Activated T-helper 17 cell treated with anti-CD3 and anti-CD28 coated beads, Interleukin-2, amount 50 U/mL, for 72 hours (primary cell): ENCODE measurements around the gene SRL. TPM values are rescaled to one million over a fixed set of nuclear protein-coding genes. Genes with fewer than 3 reads are reported as not detected.

Experiments
- ATAC-seq: fragments of 150-1000 bp; cut with Tn5 transposase; replicated peaks from 2 replicates; pipeline ENCODE4 v1.10.0; 2021; ENCODE audit warnings: mild to moderate bottlenecking, moderate library complexity
- H3K27ac Mint-ChIP-seq: one replicate; pipeline ENCODE4 v1.8.0; 2022; ENCODE audit warnings: mixed read lengths
- H3K27me3 Mint-ChIP-seq: one replicate; pipeline ENCODE4 v1.8.0; 2022; ENCODE audit warnings: mixed read lengths
- H3K36me3 Mint-ChIP-seq: one replicate; pipeline ENCODE4 v1.8.0; 2022; ENCODE audit warnings: low read depth, mild to moderate bottlenecking, mixed read lengths
- H3K4me1 Mint-ChIP-seq: one replicate; pipeline ENCODE4 v1.8.0; 2022; ENCODE audit warnings: mixed read lengths
- H3K4me3 Mint-ChIP-seq: one replicate; pipeline ENCODE4 v1.8.0; 2022; ENCODE audit warnings: mild to moderate bottlenecking, mixed read lengths
- H3K9me3 Mint-ChIP-seq: one replicate; pipeline ENCODE4 v1.8.0; 2022; ENCODE audit warnings: mixed read lengths
- total RNA-seq, 2 donors: library from RNA; stranded (reverse); gene quantifications; one replicate each; pipeline ENCODE4 v1.2.3, GENCODE V29; 2022

The SRL gene
- not detected for total RNA-seq

DNA sequence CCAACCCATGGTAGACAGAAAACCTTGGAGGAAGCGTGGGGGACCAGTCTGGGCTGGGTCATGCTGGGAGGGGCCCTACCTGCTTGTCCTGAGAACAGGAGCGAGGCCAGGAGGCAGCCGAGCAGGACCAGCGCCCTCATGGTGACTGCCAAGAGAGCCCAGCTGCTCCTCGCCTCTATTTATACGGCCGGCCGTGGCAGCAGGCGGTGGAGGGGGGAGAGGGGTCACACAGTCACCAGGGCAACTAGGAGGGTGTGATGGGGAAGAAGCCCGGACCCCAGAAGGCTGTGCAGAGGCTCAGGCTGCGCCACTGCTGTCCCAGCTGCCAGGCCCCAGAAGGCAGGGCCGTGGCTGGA lies at the start of gene SRL:
TSS of gene SRL (minus strand) at position 153 of the 356 bp plus-strand sequence. CDS start at position 140, 13 bp downstream.
- H3K36me3 Mint-ChIP-seq: no peaks in the 10 kb centered on the region
- no peak for ATAC-seq
- H3K27ac Mint-ChIP-seq: no peak within 1 kb of the TSS
- peaks cover 10% of the 10 kb centered on the region for H3K27me3 Mint-ChIP-seq
- H3K4me3 Mint-ChIP-seq: no peak within 1 kb of the TSS
- no peaks in the 10 kb centered on the region for H3K4me1 Mint-ChIP-seq
- no peaks in the 10 kb centered on the region for H3K9me3 Mint-ChIP-seq

DNA sequence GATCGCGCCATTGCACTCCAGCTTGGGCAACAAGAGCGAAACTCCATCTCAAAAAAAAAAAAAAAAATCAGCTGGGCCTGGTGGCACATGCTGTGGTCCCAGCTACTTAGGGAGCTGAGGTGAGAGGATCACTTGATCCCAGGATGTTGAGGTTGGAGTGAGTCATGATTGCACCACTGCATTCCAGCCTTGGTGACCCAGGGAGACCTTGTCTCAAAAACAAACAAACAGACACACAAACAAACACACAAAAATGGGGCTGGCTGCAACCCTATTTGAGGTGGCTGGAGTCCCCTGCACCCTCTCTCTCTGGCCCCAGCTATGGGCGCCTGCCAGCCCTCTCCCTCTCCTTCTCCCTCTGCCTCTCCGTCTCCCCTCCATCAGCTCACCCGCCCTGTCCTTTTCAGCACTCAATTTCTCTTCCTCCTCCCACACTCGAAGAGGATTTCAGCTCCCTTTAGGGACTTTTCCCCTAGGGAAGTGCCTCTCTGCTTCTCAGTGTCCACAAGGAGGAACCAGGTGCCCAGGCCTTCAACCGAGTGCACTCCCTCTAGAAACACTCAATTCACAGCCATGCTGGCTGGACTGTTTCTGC lies 48.5 kb upstream of the SRL start:
- Mint-ChIP-seq H3K4me1 (peaks cover 4% of the 10 kb centered on the region), H3K27ac (peak overlapping the region; percentile 69), H3K9me3 (no peaks in the 10 kb centered on the region)

DNA sequence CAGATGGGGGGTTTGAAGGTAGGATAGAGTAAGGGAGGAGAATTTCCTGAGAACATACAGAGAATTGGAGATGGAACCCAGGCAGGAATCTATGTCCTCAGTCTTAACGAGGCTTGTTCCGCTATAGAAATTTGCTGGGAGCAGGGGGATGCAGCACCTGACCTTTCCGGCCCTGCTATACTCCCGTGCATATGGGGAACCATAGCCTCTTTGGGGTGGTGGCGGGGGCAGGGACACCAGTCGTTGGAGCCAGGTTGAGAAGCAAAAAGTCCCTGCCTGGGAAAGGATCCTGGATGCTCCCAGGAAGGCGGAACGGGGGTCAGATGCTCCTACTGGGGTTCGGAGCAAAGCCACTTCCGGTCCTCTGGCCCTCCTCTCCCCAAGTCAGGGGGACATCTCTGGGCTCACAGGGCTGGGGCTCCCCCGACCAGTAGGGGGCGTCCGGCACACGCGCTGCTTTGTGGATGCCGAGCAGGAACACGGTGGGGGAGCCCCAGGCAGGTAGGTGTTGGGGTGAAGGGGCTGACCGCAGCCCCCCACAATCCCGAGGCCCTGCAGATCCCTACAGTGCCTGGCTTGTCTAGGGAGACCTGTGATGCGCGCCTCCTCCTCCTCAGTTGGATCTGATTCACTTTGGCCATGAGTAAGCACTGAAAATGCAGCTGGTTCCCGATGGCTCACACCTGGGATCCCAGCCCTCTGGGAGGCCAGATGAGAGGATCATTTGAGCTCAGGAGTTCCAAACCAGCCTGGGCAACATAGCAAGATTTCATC lies 46.5 kb upstream of the SRL start:
- Mint-ChIP-seq H3K36me3 (no peaks in the 10 kb centered on the region), H3K4me3 (no peak overlapping the region), H3K27ac (no peak overlapping the region), H3K9me3 (no peaks in the 10 kb centered on the region), H3K4me1 (peaks cover 4% of the 10 kb centered on the region), H3K27me3 (peaks cover 15% of the 10 kb centered on the region)
- peak; percentile 95 for ATAC-seq

More for the DNA sequence above, 48.5 kb upstream of the SRL start:
- Mint-ChIP-seq H3K4me3 (no peak overlapping the region), H3K36me3 (no peaks in the 10 kb centered on the region), H3K27me3 (peaks cover 3% of the 10 kb centered on the region)
- no peak for ATAC-seq

DNA sequence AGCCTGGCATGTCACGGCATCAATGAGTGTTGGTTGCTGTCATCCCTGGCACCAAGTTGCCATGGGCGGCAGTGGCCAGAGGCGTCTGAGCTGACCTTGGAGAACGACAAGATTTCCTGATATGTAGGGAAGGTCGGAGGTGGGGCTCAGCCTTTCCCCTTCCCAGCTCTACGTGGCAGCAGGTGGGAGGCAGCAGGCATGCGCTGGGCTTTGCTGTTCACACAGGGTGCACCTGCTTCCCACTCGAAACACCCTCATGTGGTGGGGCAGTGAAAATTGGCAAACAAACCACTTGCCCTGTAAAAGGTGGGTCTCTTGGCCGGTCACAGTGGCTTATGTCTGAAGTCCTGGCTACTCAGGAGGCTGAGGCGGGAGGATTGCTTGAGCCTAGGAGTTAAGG lies 43.3 kb upstream of the SRL start:
- no peaks in the 10 kb centered on the region for H3K36me3 Mint-ChIP-seq
- peaks cover 15% of the 10 kb centered on the region for H3K27me3 Mint-ChIP-seq
- H3K9me3 Mint-ChIP-seq: no peaks in the 10 kb centered on the region
- no peak overlapping the region for H3K27ac Mint-ChIP-seq
- peaks cover 4% of the 10 kb centered on the region for H3K4me1 Mint-ChIP-seq
- no peak overlapping the region for H3K4me3 Mint-ChIP-seq
- ATAC-seq: no peak

DNA sequence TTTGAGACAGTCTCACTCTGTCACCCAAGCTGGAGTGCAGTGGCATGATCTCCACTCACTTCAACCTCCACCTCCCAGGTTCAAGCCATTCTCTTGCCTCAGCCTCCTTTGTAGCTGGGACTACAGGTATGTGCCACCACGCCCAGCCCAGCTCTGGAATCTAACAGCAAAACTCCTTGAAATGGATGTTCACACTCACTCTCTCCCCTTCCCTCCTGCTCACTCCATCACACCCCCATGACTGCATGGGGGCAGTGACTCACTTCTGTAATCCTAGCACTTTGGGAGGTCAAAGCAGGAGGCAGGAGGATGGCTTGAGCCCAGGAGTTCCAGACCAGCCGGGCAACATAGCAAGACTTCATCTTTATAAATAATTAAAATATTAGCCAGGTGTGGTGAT lies 42.1 kb upstream of the SRL start:
- Mint-ChIP-seq H3K27me3 (peaks cover 15% of the 10 kb centered on the region), H3K4me1 (peaks cover 4% of the 10 kb centered on the region), H3K9me3 (no peaks in the 10 kb centered on the region), H3K36me3 (no peaks in the 10 kb centered on the region), H3K27ac (no peak overlapping the region), H3K4me3 (no peak overlapping the region)
- no peak for ATAC-seq

DNA sequence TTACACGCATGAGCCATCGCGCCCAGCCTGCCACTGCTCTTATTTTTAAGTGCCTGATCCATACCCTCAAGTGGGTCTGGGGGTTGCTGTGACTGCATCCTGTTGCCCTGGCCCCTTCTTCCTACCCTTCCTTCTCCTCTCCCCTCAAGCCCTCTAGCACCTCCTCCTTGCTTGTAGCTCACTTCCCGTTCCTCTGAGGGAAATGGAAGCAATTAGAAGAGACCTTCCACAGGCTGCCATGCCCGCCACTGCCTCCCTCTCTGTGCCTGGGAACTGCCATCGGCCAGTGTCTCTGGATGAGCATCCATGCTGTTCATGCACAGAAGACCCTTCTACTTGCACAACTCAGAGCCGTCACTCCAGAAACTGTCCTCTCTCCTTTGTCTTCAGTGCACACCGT lies 41.6 kb upstream of the SRL start:
- H3K4me1 Mint-ChIP-seq: peaks cover 4% of the 10 kb centered on the region
- H3K27me3 Mint-ChIP-seq: peaks cover 15% of the 10 kb centered on the region
- H3K4me3 Mint-ChIP-seq: no peak overlapping the region
- H3K27ac Mint-ChIP-seq: no peak overlapping the region
- no peak for ATAC-seq
- H3K9me3 Mint-ChIP-seq: no peaks in the 10 kb centered on the region
- H3K36me3 Mint-ChIP-seq: no peaks in the 10 kb centered on the region

DNA sequence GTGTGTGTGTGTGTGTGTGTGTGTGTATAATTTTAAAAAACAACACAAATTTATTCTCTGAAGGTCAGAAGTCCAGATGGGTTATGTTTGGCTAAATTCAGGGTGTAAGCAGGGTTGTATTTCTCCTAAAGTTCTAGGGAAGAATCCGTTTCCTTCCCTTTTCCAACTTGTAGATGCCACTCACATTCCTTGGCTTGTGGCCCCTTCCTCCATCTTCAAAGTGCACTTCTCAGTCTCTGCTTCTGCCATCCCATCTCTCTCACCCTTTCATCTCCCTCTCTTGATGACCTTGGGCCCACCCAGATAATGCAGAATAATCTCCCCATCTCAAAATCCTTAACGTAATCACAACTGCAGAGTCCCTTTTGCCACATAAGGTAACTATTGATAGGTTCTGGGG lies 38.7 kb upstream of the SRL start:
- no peaks in the 10 kb centered on the region for H3K9me3 Mint-ChIP-seq
- no peaks in the 10 kb centered on the region for H3K36me3 Mint-ChIP-seq
- no peak overlapping the region for H3K4me3 Mint-ChIP-seq
- H3K4me1 Mint-ChIP-seq: peaks cover 4% of the 10 kb centered on the region
- no peak overlapping the region for H3K27ac Mint-ChIP-seq
- peaks cover 12% of the 10 kb centered on the region for H3K27me3 Mint-ChIP-seq
- ATAC-seq: no peak

DNA sequence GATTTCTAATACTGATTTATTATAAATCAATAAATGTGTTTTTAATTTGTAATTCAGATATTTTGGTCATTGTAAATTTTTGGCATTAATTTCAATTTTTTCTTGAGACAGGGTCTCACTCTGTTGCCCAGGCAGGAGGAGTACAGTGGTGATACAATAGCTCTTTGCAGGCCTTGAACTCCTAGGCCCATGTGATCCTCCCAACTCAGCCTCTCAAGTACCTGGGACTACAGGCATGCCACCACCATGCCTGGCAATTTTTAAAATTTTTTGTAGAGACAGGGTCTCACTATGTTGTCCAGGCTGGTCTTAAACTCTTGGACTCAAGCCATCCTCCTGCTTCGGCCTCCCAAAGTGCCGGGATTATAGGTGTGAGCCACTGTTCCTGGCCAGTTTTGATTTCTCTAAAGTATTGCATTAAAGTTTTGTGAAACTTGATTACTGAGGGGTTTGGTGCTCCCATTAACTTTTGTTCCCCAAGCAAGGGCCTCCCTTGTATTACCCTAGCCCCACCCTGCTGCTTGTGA lies 36.2 kb upstream of the SRL start:
- H3K27me3 Mint-ChIP-seq: no peaks in the 10 kb centered on the region
- H3K9me3 Mint-ChIP-seq: no peaks in the 10 kb centered on the region
- H3K4me1 Mint-ChIP-seq: no peaks in the 10 kb centered on the region
- no peak for ATAC-seq
- H3K4me3 Mint-ChIP-seq: no peak overlapping the region
- no peak overlapping the region for H3K27ac Mint-ChIP-seq
- no peaks in the 10 kb centered on the region for H3K36me3 Mint-ChIP-seq

DNA sequence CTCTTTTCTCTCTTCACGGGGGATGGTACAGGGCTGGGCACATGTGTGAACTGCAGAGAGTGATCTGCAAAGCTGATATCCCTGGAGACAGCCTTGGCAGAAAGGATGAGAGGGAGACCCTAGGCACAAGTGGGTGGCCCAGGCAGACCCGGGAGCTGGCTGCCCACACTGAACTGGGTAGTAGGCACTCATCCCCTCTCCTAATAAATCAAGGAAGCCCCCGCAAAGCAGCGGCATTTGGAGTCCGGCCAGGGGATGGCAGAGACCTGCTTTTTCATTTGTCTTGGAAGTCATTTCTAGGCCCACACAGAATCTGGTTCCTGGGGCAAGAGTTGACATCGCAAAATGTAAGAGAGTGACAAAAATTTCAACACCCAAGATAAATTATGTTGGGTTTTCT lies 34.0 kb upstream of the SRL start:
- H3K4me3 Mint-ChIP-seq: no peak overlapping the region
- no peaks in the 10 kb centered on the region for H3K9me3 Mint-ChIP-seq
- ATAC-seq: no peak
- H3K27ac Mint-ChIP-seq: no peak overlapping the region
- H3K36me3 Mint-ChIP-seq: no peaks in the 10 kb centered on the region
- H3K27me3 Mint-ChIP-seq: no peaks in the 10 kb centered on the region
- no peaks in the 10 kb centered on the region for H3K4me1 Mint-ChIP-seq

DNA sequence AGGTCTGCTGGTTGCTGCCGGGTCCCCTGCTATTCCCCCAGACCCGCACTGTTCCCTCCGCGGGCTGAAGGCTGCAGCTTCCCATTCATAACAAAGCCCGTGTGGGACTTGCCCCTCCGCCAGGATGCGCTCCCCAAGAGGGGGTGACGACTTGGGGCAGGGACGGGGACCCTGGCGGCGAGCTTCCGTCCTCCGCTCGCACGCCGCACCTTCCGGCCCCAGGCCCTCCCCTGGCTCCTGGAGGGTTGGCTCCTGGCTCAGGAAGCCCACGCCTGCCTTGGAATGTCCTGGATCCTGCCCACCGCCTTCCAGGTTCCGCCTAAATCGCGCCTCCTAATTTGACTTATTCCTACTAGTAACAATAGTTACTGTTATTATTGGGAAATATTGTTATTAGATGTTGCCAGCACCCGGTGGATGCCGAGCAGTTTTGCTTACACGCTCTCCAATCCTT lies 32.0 kb upstream of the SRL start:
- Mint-ChIP-seq H3K27me3 (no peaks in the 10 kb centered on the region), H3K4me1 (no peaks in the 10 kb centered on the region), H3K27ac (no peak overlapping the region), H3K36me3 (no peaks in the 10 kb centered on the region), H3K9me3 (no peaks in the 10 kb centered on the region), H3K4me3 (peak overlapping the region; percentile 82)
- ATAC-seq: peak; percentile 4

DNA sequence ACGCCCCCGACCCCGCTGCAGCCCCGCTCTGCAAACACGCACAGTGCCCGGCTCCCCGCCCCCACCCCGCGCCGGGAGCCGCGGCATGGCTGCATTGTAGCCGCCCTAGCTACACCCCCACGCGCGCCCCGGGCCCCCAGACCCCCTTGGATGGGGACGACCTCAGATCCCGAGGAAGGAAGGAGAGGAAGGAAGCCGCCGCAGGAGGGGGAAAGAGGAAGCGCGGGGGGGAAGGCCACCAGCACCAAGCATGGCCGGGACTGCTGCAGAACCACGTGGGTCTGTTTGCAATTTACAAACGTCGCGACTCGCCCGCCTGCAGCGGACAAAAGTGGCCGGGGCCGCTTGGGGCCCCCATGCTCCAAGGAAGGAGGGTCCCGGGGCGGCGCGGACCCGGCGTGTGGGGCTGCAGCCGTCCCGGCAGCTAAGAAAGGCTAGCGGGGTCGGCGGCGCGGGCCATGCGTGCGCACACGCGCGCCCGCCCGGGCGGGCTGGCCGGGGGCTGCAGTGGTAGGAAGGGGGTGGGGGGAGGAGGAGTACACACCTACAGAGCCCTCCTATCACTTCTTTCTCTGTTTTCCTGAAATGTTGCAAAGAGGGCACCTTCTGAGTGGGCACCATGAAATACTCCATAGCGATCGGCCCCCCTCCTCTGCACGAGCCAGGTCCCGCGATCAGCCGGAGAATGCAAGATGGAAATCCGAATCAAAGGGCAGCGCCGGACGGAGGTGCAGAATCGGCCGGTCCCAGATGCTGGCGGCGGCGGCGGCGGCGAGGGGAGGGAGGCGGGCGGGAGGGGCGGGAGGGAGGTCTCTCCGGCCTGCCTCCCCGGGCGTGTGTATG lies 30.5 kb upstream of the SRL start:
- peak; percentile 37 for ATAC-seq
- H3K4me3 Mint-ChIP-seq: peak overlapping the region; percentile 82
- peak overlapping the region; percentile 58 for H3K27ac Mint-ChIP-seq
- H3K27me3 Mint-ChIP-seq: no peaks in the 10 kb centered on the region
- no peaks in the 10 kb centered on the region for H3K4me1 Mint-ChIP-seq
- H3K9me3 Mint-ChIP-seq: no peaks in the 10 kb centered on the region
- H3K36me3 Mint-ChIP-seq: no peaks in the 10 kb centered on the region

DNA sequence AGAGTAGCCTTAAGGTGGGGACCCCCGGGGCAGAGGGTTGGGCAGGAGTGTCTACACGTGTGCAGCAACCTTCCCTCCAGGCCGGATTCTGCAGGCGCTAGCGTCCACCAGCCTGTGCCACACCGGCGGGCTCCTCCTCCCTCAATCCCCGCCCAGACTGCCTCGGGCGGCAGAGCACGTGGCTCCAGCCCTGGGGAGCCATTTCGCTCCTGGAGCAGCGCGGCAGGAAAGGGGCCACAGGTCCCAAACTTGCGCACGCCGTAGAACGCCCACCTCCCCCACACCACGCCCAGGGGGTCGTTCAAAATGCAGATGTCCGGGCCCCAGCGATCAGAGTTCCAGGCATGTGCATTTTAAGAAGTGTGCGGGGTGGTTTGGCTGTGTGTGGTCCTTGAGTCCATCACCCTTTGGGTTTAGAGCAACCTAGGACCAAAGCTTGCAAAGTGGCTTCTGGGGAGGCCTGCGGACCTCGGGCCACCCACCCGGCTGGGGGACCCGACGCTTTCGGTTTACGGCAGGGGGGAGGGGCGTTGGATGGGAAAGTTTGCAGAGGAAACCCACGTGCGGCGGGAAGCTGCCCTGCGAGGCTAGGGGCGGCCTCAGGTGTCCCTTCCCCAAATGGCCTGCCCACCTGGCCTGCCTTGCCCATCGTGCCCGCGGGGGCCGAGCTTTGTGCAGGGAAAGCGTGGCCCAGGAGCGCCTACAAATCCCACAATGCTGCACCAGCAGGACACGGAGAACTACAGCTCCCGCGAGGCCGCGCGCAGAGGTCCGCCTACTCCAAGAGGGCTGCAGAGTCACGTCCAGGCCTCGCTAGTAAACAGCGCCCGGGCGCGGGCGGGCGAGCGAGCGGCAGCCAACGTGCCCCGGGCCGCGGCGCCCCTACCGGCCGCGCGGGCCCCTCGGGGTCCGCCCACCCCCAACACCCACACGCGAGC lies 29.6 kb upstream of the SRL start:
- no peaks in the 10 kb centered on the region for H3K36me3 Mint-ChIP-seq
- no peaks in the 10 kb centered on the region for H3K4me1 Mint-ChIP-seq
- H3K9me3 Mint-ChIP-seq: no peaks in the 10 kb centered on the region
- H3K27ac Mint-ChIP-seq: peak overlapping the region; percentile 72
- H3K4me3 Mint-ChIP-seq: peak overlapping the region; percentile 82
- peak; percentile 89 for ATAC-seq
- H3K27me3 Mint-ChIP-seq: no peaks in the 10 kb centered on the region

DNA sequence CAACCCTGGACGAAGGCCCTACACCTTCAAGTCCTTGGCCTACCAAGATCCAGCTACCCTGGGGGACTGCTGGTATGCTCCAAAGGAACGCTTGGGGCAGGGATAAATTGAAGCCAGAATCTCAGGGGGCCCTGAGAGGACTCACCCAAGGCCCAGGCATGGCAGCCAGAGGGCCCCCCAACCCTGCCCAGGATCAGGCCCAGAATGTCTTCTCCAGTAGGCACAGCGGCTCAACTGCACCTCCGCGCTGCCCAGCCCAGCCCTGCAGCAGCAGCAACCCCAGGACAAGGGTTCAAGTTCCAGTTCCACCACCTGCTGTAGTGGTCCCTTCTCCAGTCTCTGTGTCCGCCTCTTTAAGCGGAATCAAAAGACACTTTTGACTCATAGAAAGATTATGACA lies 28.7 kb upstream of the SRL start:
- Mint-ChIP-seq H3K9me3 (no peaks in the 10 kb centered on the region), H3K4me3 (peak overlapping the region; percentile 82), H3K36me3 (no peaks in the 10 kb centered on the region), H3K4me1 (no peaks in the 10 kb centered on the region), H3K27ac (peak overlapping the region; percentile 72), H3K27me3 (no peaks in the 10 kb centered on the region)
- no peak for ATAC-seq

DNA sequence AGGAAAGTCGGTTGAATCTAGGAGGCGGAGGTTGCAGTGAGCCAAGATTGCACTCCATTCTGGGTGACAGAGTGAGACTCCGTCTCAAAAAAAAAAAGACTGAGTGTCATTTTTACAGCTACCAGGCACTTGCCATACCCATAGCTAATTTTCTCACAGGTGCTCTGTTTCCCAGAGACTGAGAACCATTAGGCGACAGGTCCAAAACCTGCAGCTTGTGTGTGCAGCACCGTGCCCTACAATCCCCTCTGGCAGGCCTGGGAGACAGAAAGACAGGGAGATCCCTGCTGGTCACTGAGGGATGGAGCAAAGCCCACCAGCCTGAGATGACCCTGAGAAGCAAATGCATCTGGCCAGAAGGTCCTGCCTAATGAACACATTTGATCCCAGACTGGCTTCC lies 28.2 kb upstream of the SRL start:
- H3K9me3 Mint-ChIP-seq: no peaks in the 10 kb centered on the region
- H3K4me1 Mint-ChIP-seq: no peaks in the 10 kb centered on the region

More for the DNA sequence above, 28.2 kb upstream of the SRL start:
- peak overlapping the region; percentile 82 for H3K4me3 Mint-ChIP-seq
- no peaks in the 10 kb centered on the region for H3K36me3 Mint-ChIP-seq
- no peak overlapping the region for H3K27ac Mint-ChIP-seq
- no peak for ATAC-seq
- no peaks in the 10 kb centered on the region for H3K27me3 Mint-ChIP-seq
